Activated T-cell treated with anti-CD3 and anti-CD28 coated beads for 24 hours (primary cell): ENCODE measurements around the gene UXS1.

ENCODE experiments used
- DNase-seq: peaks from one replicate; pipeline ENCODE4 v3.0.0-alpha.2; 2020; ENCODE audit warnings: low read depth

The UXS1 gene

GRCh38 chr2:106189325-106189724 is 4.8 kb downstream of the UXS1 start:
- DNase-seq: no peak

GRCh38 chr2:106187273-106187891 is 6.7 kb downstream of the UXS1 start:
- DNase-seq: no peak

- no peak for DNase-seq
Observed at GRCh38 chr2:106185475-106186184, 8.5 kb downstream of the UXS1 start.

GRCh38 chr2:106184857-106185256 is 9.2 kb downstream of the UXS1 start:
- no peak for DNase-seq

- no peak for DNase-seq
Observed at GRCh38 chr2:106184394-106184793, 9.7 kb downstream of the UXS1 start.

GRCh38 chr2:106183101-106183696 is 10.9 kb downstream of the UXS1 start:
- no peak for DNase-seq

GRCh38 chr2:106181064-106181463 is 13.0 kb downstream of the UXS1 start:
- no peak for DNase-seq

GRCh38 chr2:106180602-106181001 is 13.5 kb downstream of the UXS1 start:
- no peak for DNase-seq

- DNase-seq: no peak
Observed at GRCh38 chr2:106178716-106179115, 15.4 kb downstream of the UXS1 start.

- no peak for DNase-seq
Observed at GRCh38 chr2:106177581-106177980, 16.5 kb downstream of the UXS1 start.

- no peak for DNase-seq
Observed at GRCh38 chr2:106176446-106177099, 17.5 kb downstream of the UXS1 start.

- DNase-seq: no peak
Observed at GRCh38 chr2:106175086-106175850, 18.8 kb downstream of the UXS1 start.

GRCh38 chr2:106174056-106174455 is 20.0 kb downstream of the UXS1 start:
- DNase-seq: no peak

GRCh38 chr2:106172649-106173048 is 21.5 kb downstream of the UXS1 start:
- no peak for DNase-seq

- DNase-seq: no peak
Observed at GRCh38 chr2:106168657-106169056, 25.4 kb downstream of the UXS1 start.

- DNase-seq: no peak
Observed at GRCh38 chr2:106167067-106167466, 27.0 kb downstream of the UXS1 start.

- no peak for DNase-seq
Observed at GRCh38 chr2:106165561-106165960, 28.5 kb downstream of the UXS1 start.

- DNase-seq: no peak
Observed at GRCh38 chr2:106165029-106165428, 29.1 kb downstream of the UXS1 start.

- DNase-seq: no peak
Observed at GRCh38 chr2:106163948-106164545, 30.1 kb downstream of the UXS1 start.

GRCh38 chr2:106161938-106162820 is 31.9 kb downstream of the UXS1 start:
- no peak for DNase-seq

GRCh38 chr2:106161341-106161740 is 32.8 kb downstream of the UXS1 start:
- no peak for DNase-seq
